GM21423 (cell line): Measurements from ENCODE around the gene ACACA.
"Not testable (repeated sequence)": the region's sequence is repeated elsewhere in the genome, so short reads cannot be mapped to it uniquely, and the experiment has no call there.

ENCODE experiments used
- ATAC-seq: cut with Tn5 transposase; IDR thresholded peaks from one replicate; pipeline ENCODE4 v1.9.1; 2021; ENCODE audit warnings: mild to moderate bottlenecking, moderate library complexity; ENCODE audit not compliant: unreplicated experiment

Gene ACACA

DNA sequence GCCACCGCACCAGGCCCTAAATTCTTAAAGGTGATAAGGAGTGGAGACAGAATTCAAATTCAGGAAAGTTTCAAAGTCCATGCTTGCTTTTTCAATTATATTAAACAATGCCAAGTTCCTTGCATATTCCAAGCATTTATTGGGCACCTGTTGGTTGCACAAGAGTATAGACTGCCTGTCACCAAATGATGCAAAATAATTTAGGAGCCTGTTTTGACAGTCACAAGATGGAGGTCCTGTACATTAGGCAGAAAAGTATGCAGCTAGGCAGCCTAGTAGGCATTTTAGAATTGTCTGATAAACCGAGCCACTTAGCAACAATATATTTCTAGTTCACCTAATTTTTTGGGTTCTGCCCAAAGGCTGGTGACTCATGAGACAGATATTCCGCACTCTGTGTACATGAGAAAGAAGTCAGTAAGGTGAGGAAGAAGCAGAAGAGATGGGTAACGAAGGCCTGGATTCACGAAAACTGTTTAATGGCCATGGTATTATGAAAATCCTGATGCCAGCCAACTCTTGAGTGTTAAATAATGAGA is 7.3 kb downstream of the ACACA start:
- no peak for ATAC-seq

DNA sequence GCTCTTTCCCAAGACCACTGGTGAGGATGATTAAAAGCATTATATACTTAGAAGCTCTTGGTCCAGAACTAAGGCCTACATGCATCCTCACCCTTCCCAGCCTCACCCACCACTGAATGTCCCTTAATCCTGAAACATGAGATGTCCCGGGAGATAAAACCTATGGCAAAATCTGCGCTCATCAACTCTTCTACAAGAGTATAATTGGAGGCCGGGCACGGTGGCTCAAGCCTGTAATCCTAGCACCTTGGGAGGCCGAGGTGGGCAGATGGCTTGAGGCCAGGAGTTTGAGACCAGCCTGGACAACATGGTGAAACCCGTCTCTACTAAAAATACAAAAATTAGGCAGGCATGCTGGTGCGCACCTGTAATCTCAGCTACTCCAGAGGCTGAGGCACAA is 13.3 kb downstream of the ACACA start:
- no peak for ATAC-seq

DNA sequence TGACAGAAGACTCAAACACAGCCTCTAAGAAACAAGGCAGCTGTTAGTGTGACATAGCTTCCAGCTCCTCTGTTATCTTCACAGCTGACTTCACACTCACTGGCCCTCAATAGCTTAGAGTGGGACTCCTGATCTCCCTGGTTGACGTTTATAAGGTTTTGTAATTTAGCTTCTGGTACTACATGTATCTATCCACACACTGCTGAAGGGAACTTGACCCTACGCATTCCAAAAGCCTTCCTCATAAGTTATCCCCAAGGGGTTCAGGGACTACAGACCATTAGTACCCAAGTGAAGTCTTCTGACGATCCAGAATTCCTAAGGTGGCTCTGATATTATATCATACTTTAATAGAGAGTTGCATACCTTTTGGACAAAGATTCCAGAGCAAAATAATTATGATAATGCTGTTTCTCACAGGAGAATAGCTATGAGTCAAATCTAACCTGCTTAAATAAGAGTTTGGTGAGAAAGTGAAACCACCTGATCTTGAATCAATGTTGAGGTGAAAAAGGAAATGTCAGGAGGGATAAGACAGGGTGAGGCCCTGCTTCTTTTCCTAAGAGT is 14.5 kb downstream of the ACACA start:
- no peak for ATAC-seq

DNA sequence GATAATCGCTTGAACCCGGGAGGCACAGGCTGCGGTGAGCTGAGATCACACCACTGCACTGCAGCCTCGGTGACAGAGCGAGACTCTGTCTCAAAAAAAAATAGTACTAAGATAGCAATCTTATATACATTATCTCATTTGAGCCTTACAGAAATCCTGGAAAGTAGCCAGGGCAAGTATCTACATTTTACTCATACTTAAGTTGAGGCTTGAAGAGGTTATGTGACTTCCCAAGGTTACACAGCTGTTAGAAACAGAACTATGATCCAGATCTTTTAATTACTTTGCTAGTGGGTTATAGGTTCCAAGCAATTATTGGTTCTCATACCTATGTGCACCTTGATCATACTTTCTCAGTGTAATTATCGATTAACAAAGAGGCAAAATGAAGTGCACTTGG is 15.5 kb downstream of the ACACA start:
- no peak for ATAC-seq

DNA sequence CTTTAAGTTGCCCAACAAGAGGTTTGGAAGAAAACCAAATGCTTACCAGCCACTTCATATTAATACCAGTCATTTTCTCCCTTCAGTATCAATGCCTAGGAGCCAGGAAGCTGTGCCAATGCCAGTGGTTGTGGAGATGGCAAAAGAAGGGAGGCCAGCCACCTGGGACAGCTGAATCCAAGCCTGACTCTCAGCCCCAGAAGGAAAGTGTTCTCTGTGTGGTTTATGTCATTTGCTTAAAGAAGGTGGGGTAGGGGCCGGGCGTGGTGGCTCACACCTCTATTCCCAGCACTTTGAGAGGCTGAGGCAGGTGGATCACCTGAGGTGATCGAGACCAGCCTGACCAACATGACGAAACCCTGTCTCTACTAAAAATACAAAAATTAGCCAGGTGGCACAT is 17.5 kb downstream of the ACACA start:
- no peak for ATAC-seq

DNA sequence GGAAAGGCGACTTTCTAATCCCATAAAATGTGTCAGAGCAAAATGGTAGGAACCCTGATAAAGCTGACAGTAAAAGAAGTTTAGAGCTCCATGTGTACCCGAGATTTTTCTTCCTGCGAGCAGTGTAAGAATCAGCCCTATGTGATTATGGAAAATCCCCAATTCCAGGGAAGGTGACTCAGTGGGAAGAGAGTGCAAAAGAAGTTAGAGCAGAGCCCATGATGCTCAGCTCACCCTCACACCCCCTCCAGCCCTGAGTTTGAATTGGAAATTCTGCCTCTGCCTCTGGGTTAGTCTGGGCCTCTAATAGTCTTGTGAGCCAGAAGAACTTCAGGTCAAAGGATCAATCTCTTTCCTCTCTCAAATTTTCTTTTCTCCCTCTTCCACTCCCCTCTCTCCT is 18.4 kb downstream of the ACACA start:
- no peak for ATAC-seq

DNA sequence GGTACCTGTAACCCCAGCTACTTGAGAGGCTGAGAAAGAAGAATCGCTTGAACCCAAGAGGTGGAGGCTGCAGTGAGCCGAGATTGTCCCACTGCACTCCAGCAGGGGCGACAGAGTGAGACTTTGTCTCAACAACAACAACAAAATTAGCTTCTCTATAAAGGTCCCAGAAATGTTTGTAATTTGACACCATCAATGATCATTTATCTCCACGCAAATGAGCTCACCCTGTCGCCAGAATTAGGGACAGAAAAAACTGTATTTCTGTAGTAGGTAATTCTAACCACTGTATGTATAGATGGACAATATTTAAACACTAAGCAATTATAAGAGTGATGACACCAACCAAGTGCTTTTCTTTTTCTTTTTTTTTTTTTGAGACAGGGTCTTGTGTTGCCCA is 20.2 kb downstream of the ACACA start:
- ATAC-seq: no peak

DNA sequence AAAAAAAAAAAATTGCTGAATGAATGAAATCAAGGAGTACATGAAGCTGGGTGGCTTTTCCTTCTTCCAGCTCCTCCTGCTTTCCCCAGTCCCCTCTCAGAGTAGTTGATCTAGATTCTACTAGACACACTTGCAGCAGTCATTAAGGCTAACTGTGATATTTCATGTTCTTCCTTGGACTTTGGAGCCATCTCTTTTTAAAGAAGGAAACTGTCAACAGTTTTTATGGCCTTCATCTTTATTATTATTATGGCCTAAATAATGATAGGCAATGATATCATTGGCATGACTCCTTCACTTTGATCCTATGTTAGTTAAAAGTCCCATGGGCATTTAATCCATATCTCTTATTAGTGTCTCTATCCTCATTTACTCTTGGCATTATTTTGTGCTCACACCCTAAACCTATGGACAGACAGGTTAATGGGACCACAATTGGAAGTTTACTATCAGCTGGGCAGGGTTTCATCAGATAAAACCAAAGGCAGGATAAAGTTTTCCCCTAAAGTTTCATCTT is 21.1 kb downstream of the ACACA start:
- no peak for ATAC-seq

DNA sequence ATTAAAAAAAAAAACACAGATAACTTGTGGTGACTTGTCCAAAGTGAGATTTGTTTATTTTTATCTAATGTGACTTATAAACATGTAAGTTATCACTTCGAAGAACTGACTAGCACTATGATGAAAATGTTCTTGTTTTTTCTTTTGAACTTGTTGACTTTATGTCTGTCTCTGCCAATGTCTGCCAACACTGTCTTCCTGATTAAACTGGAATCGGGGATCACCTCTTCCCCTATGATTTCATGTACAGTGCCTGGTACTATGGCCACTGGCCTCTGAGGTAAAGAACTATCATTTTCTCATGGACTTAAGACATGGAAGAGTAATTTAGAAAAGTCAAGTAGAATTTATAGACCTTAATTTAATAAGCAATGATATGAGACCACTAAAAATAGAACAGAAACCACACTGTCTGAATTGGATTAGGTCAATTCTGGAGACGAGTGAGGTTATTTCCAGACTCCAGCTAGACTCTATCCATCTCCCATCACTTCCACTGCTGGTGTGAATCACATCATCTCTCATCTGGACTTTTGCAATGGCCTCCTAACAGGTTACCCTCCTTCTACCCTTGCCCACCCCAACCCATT is 22.0 kb downstream of the ACACA start:
- ATAC-seq: no peak

DNA sequence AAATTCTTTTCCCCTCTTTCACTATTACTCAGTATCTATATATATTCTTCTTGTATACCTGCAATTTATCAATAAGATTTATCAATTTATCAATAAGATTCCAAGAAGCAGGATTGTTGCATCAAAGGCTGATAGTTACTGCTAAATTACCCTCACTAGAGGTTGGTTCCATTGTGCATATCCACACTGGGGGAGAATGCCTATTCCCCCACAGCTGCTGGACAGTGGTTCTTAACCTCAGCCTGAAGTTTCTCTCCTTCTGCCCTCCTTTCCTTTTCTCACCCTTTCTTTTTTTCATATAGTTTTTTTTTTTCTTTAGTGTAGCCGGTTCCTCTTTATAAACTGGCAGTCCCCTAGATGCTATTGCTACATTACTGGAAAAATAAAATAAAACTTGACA is 24.6 kb downstream of the ACACA start:
- ATAC-seq: no peak

DNA sequence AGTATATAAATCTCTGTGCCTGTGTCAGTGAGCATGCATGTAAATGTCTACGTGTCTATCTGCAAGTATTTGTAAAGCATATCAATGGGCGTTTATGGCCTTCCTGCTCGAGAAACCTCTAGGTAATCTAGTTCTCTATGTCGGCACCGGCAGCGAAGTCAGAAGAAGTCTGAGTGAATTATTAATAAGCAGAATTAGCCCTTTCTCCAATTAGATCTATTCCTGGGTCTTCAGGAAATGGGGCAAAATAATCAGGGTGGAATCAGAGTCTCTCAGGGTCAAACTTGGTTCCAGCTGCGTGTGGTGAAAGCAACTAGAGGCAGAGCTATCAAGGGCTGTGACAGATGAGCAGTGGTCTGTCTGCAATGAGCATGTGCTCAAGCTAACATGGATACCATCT is 30.9 kb downstream of the ACACA start, which contains the start of gene C17orf78:
Gene C17orf78, plus strand, starts transcription at position 280 of the 400 bp plus-strand sequence. Its CDS starts 108 bp downstream, at position 388.
- ATAC-seq: no peak

DNA sequence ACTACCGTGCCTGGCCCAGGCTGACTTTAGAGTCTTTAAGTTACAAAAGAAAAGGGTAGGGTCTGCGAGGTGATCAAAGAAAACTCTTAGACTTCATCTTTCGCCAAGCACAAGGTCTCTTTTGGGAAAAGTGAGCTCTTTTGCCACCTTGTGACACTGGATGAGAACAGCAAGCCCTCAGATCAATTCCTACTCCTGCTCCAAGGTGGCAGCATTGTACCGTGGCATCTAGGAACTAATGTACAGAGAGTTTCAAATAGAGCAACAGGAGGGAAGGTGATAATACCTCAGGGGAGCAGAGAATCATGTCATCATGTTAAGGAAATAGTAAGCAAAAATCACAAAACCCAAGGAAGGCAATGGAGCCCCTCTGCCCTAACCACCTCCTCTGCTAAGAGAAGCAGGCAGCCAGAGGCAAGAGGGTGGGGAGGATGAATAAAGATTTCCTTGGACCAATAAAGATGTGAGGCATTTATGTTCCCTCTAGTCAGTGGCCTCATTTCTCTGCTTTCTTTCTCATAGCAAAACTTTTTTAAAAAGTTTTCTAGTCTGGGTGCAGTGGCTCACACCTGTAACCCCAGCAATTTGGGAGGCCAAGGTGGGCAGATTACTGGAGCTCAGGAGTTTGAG is 33.0 kb downstream of the ACACA start:
- peak; percentile 59 for ATAC-seq

DNA sequence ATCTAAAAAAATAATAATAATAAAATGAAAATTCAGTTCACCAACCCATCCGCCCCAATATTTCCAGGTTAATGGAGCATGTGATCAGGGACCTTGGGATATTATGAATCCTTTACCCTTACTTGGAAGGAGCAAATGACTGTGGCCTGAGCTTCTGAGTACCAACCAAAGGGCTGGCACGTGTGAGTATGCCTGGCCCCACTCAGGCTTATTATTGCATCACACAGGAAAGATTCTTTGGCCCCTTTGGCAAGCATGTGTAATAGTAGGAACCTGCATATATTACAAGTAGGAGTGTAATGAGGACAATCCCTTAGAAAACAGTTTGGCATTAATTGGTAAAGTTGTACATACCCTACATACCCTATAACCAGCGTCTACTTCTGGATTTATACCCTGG is 38.1 kb downstream of the ACACA start:
- no peak for ATAC-seq

DNA sequence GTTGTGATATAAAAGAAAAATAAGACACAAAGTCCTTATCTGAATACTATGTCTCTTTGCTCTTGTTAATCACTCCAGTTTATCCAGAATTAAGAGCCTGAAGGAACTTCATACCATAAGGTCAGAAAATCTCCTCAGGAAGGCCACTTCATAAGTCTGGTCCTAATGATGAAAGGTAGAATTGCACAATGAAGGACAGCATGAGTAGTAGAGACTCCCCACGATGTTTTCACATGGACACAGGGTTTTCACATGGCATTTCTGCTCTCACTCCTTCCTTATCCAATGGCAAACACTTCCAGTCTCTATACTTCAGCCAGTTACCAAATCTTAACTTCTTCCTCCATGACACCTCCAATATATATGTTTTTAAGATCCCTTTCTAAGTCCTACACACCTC is 41.0 kb downstream of the ACACA start:
- ATAC-seq: no peak

DNA sequence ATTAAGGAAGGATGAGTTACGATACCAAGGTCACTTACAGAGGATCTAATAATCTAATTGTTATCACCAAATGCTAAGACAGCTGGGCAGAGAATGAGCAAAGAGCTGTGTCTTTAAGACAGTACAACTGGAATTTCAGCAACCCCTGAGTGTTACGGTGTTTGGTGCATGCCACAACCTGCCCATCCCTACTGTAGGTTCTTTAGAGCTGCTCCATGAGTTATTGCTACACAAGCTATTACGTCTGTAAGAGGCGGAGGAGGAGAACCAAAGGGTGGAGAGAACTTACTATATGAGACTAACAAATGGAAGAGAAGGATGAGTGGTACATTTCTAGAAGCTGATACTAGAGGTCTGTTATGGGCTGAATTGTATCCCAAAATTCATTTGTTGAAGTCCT is 45.1 kb downstream of the ACACA start:
- no peak for ATAC-seq

DNA sequence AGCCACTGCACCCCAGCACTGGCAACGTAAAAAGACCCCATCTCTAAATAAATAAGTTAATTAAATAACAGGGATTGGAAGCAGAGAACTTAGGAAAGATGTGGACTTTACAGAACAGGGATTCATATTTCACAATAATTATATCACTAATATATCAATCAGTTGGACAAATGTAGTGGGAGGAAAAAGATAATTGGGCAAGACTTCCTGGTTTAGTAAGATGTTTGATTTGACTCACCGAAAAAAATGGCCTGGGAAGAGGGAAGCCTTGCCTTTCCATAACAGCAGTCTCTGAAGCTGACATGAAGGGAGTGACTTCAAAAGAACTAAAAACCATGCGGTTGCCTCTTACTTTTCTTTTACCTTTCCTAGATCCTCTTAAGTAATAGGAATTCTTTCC is 46.0 kb downstream of the ACACA start:
- no peak for ATAC-seq

DNA sequence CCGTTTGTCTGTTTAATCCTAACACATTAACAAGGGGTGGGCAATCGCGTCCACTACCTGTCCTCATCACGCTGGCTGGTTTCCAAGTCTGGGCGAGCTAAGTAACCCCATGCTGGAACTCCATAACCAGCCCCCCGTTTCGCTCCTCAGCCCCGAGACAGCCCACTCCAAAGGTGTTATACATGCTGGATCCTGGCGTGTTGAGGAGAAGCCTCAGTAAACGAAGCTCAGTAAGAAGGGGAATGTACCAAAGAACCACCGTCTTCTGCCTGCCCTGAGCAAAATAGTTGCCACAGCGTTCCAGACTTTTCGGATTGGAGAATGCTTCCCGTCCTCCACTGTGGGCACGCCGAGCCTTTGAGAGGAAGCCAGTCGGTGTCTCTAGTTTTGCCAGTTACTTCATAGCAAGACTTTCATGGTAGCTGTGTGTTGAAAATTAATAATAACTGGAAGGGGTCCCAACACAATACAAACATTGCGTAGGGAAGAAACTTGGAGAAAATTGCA is 46.9 kb downstream of the ACACA start:
- no peak for ATAC-seq

DNA sequence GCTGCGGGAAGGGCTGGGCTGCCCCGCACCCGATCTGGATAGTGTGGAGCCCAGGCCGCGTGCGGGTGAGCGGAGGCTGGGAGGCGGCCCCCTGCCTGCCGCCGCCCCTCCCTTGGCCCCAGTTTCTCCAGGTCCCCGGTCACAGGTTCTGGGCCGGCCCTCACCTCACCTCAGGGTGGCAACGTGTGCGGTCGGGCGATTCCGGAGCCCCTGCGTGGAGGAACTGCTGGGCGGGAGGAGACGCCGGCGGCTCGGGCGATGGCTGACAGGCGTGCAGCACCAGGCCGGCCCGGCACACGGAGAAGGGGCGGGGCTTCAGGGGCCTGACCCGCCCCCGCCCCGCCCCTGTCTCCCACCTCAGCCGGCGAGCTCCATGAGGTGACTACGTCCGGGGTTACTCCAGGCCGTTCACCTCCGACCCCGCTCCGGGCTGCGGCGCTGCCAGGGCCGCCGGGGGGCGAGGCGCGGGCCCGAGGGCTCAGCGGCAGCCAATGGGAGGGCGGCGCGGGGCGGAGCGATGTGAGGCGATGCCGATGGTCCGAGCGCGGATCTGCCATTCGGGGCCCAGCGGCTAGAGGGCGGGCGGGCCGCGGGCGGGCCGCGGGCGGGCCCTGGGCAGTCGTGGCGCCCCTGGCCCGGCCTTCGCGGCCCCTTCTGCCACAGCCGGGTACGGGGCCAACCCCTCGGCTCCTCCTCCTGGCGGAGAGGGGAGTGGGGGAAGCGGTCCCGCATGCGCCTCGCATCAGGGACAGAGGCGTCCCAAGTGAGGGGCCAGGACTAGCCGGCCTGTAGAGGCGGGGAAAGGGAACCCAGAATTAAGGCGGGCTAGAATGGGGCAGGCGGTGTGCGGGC is 47.6 kb downstream of the ACACA start:
- peak; percentile 92 for ATAC-seq

DNA sequence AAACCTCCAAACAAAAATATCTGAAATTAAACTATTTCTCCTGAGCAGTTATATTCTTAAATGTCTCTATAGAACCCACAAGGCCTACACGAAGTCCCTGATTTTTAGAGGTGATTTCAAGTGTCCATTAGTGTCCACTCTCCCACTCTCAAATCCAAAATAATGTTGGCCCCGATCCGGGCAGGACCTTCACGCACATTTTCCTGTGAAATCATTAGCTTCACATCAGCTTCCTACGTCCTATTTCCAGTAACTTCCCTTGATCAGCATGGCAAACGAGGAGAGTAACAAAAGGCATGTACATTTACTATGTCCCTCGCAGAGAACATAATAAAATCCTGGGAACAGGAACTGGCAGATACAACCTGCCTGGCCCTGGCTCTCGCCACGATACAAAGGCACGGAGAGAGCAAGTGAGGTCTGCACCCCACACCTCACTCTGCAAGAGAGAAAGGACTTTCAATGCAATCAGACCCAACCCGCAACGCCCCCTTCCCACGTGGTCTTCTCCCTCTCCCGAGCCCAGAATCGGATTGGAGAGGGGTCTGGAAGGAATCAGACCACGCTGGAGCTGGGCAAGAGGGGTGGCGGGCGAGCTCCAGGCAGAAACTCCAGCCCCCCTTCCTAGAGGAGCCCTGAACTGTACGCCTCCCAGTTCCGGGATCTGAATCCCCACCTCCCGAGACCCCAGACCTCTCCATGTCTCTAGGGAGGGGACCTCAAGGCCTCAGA is 48.4 kb downstream of the ACACA start:
- peak; percentile 15 for ATAC-seq

DNA sequence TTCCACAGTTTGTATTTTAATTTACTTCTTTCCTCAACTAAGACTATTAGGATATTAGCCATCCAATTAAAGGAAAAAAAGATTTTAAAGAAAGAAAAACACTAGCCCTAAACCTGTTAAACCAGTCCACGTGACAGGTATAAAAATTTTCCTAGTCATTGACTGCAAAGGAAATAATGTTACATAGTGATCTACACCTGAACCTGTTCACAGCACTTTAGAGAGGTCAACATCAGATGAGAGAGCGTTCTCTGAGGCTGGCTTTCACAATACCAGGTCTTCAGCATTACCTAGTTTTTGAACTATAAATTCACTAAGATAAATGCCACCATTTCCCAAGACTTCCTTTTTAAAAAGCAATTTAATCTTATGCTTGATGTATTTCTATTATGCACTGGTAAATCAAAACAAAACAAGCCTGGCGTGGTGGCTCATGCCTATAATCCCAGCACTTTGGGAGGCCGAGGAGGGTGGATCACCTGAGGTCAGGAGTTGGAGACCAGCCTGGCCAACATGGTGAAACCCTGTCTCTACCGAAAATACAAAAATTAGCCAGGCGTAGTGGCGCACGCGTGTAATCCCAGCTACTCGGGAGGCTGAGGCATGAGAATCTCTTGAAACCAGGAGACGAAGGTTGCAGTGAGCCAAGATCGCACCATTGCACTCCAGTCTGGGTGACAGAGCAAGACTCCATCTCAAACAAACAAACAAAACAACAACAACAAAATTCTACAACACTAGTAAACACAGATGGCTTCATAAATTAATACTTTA is 49.7 kb downstream of the ACACA start:
- not testable (repeated sequence) for ATAC-seq
